ENCODE measurements around the gene GIGYF2.

DNA sequence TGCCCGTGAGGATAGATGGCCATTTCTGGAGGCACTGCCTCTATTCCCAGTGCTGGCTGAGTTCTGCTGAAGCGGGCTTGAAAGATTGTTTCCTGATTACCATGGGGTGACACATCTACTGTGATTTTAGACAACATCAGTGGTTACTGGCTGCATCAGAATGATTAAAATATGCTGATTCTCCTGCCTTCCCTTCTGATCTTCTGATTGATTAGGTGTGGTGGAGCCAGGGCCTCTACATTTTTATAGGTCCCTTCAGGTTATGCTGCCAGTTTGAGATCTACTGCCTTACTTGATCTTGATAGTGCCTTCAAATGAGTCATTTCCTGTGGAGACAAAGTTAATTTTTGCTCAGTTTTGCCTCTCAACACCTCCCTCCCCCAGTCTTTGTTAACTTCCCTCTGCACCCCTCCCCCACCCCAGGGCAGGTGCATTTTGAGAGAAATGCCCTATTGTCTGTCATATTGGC lies 141.3 kb downstream of the GIGYF2 start:
- no peak for TF ChIP-seq EZH2phosphoT487 (IDR thresholded peaks at IDR 0.05; ENCODE audit: low read depth)
- TF ChIP-seq, protein P1, sequence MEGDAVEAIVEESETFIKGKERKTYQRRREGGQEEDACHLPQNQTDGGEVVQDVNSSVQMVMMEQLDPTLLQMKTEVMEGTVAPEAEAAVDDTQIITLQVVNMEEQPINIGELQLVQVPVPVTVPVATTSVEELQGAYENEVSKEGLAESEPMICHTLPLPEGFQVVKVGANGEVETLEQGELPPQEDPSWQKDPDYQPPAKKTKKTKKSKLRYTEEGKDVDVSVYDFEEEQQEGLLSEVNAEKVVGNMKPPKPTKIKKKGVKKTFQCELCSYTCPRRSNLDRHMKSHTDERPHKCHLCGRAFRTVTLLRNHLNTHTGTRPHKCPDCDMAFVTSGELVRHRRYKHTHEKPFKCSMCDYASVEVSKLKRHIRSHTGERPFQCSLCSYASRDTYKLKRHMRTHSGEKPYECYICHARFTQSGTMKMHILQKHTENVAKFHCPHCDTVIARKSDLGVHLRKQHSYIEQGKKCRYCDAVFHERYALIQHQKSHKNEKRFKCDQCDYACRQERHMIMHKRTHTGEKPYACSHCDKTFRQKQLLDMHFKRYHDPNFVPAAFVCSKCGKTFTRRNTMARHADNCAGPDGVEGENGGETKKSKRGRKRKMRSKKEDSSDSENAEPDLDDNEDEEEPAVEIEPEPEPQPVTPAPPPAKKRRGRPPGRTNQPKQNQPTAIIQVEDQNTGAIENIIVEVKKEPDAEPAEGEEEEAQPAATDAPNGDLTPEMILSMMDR (IDR thresholded peaks at IDR 0.05; ENCODE audit: low read depth, low read length): no peak

Measured in OCI-LY3 (cell line).